H9 (cell line): ENCODE measurements around the gene LINC00632. TPM values are rescaled to one million over a fixed set of nuclear protein-coding genes. Genes with fewer than 3 reads are reported as not detected.

ENCODE experiments used
- DNase-seq: peaks from one replicate; pipeline ENCODE4 v3.0.0-alpha.2; 2017
- H2AFZ ChIP-seq: one replicate; pipeline ENCODE4 v1.6.1; 2013; ENCODE audit warnings: mild to moderate bottlenecking, low read length, control low read depth, moderate library complexity
- H2AK5ac ChIP-seq: 2 replicates; pipeline ENCODE4 v1.6.1; 2013; ENCODE audit warnings: low read length, control low read depth, mixed read lengths; ENCODE audit not compliant: insufficient read length
- H2BK120ac ChIP-seq: one replicate; pipeline ENCODE4 v1.6.1; 2013; ENCODE audit warnings: low read depth, mild to moderate bottlenecking, low read length, control low read depth, inconsistent platforms; ENCODE audit not compliant: poor library complexity, severe bottlenecking
- H2BK12ac ChIP-seq: 2 replicates; pipeline ENCODE4 v1.6.1; 2013; ENCODE audit warnings: low read length, control low read depth, mixed read lengths, low read depth; ENCODE audit not compliant: insufficient read length
- H2BK15ac ChIP-seq: 2 replicates; pipeline ENCODE4 v1.6.1; 2013; ENCODE audit warnings: low read depth, low read length, control low read depth
- H2BK20ac ChIP-seq: one replicate; pipeline ENCODE4 v1.6.1; 2013; ENCODE audit warnings: low read depth, mild to moderate bottlenecking, low read length, control low read depth, inconsistent platforms; ENCODE audit not compliant: poor library complexity, severe bottlenecking
- H2BK5ac ChIP-seq: 2 replicates; pipeline ENCODE4 v1.6.1; 2013; ENCODE audit warnings: low read length, control low read depth, mixed read lengths; ENCODE audit not compliant: insufficient read length
- H3K14ac ChIP-seq: 2 replicates; pipeline ENCODE4 v1.6.1; 2013; ENCODE audit warnings: low read length, control low read depth; ENCODE audit not compliant: insufficient read depth
- H3K18ac ChIP-seq: 2 replicates; pipeline ENCODE4 v1.6.1; 2013; ENCODE audit warnings: low read depth, mild to moderate bottlenecking, mixed read lengths, low read length, control low read depth; ENCODE audit not compliant: insufficient read length
- H3K23ac ChIP-seq: 2 replicates; pipeline ENCODE4 v1.6.1; 2013; ENCODE audit warnings: low read length, control low read depth, mixed read lengths, low read depth; ENCODE audit not compliant: insufficient read length
- H3K23me2 ChIP-seq: 2 replicates; pipeline ENCODE4 v1.6.1; 2013; ENCODE audit warnings: low read depth, mild to moderate bottlenecking, mixed read lengths, low read length, control low read depth; ENCODE audit not compliant: insufficient read length, poor library complexity, severe bottlenecking
- H3K27ac ChIP-seq: 2 replicates; pipeline ENCODE4 v1.5.1; 2013; ENCODE audit warnings: low read length, control low read depth, mixed read lengths, low read depth; ENCODE audit not compliant: insufficient read length
- H3K27me3 ChIP-seq: 2 replicates; pipeline ENCODE4 v1.6.1; 2013; ENCODE audit warnings: low read length, control low read depth, inconsistent platforms; ENCODE audit not compliant: insufficient read depth
- H3K4ac ChIP-seq: 2 replicates; pipeline ENCODE4 v1.6.1; 2013; ENCODE audit warnings: low read depth, mild to moderate bottlenecking, control low read depth, inconsistent platforms, low read length, moderate library complexity
- H3K4me1 ChIP-seq: 2 replicates; pipeline ENCODE4 v1.6.1; 2013; ENCODE audit warnings: low read length, control low read depth, inconsistent platforms; ENCODE audit not compliant: insufficient read depth
- H3K4me2 ChIP-seq: 2 replicates; pipeline ENCODE4 v1.6.1; 2013; ENCODE audit warnings: low read length, control low read depth, mixed read lengths; ENCODE audit not compliant: insufficient read length, insufficient read depth
- H3K56ac ChIP-seq: 2 replicates; pipeline ENCODE4 v1.6.1; 2013; ENCODE audit warnings: low read depth, mild to moderate bottlenecking, mixed read lengths, low read length, control low read depth; ENCODE audit not compliant: insufficient read length
- H3K79me1 ChIP-seq: 2 replicates; pipeline ENCODE4 v1.6.1; 2013; ENCODE audit warnings: low read depth, mild to moderate bottlenecking, moderate library complexity, low read length, control low read depth, inconsistent platforms; ENCODE audit not compliant: insufficient read depth, poor library complexity, severe bottlenecking
- H3K79me2 ChIP-seq: 2 replicates; pipeline ENCODE4 v1.6.1; 2013; ENCODE audit warnings: low read length, control low read depth, inconsistent platforms; ENCODE audit not compliant: insufficient read depth
- H3K9ac ChIP-seq: 2 replicates; pipeline ENCODE4 v1.6.1; 2013; ENCODE audit warnings: low read length, control low read depth, mixed read lengths; ENCODE audit not compliant: insufficient read length; ENCODE audit errors: extremely low read depth
- H3K9me3 ChIP-seq: one replicate; pipeline ENCODE4 v1.6.1; 2013; ENCODE audit warnings: low read depth, low read length, inconsistent platforms; ENCODE audit not compliant: control insufficient read depth
- H3T11ph ChIP-seq: one replicate; pipeline ENCODE4 v1.6.1; 2013; ENCODE audit warnings: mild to moderate bottlenecking, low read length, control low read depth, inconsistent platforms
- H4K20me1 ChIP-seq: one replicate; pipeline ENCODE4 v1.6.1; 2013; ENCODE audit not compliant: control insufficient read depth, insufficient read length, insufficient read depth
- H4K5ac ChIP-seq: 2 replicates; pipeline ENCODE4 v1.6.1; 2013; ENCODE audit warnings: low read depth, mild to moderate bottlenecking, mixed read lengths, low read length, control low read depth; ENCODE audit not compliant: insufficient read length
- H4K8ac ChIP-seq: replicated peaks from 2 replicates; pipeline ENCODE4 v1.6.1; 2013; ENCODE audit warnings: low read length, control low read depth, mixed read lengths, low read depth; ENCODE audit not compliant: insufficient read length
- H4K91ac ChIP-seq: 2 replicates; pipeline ENCODE4 v1.6.1; 2013; ENCODE audit warnings: low read depth, mild to moderate bottlenecking, moderate library complexity, mixed read lengths, low read length, control low read depth; ENCODE audit not compliant: insufficient read length
- H3K27ac Mint-ChIP-seq, 3 experiments: 2 replicates in 2 of 3; 3 replicates in 1 of 3; pipeline ENCODE4 v1.8.0; 2020 to 2021; ENCODE audit warnings: mixed read lengths in 3 of 3, mild to moderate bottlenecking in 1 of 3, moderate library complexity in 1 of 3
- H3K27me3 Mint-ChIP-seq: 2 replicates; pipeline ENCODE4 v1.8.0; 2021; ENCODE audit warnings: low read depth, mild to moderate bottlenecking, moderate library complexity, mixed read lengths
- H3K36me3 Mint-ChIP-seq, 3 experiments: 2 replicates in 2 of 3; 3 replicates in 1 of 3; pipeline ENCODE4 v1.8.0; 2020 to 2021; ENCODE audit warnings: low read depth in 3 of 3, mixed read lengths in 3 of 3; ENCODE audit not compliant: insufficient read depth in 1 of 3
- H3K4me1 Mint-ChIP-seq, 2 experiments: 2 replicates each; pipeline ENCODE4 v1.8.0; 2020; ENCODE audit warnings: mixed read lengths in 2 of 2
- H3K4me3 Mint-ChIP-seq, 2 experiments: 2 replicates in 1 of 2; 3 replicates in 1 of 2; pipeline ENCODE4 v1.8.0; 2020 to 2021; ENCODE audit warnings: mild to moderate bottlenecking in 2 of 2, mixed read lengths in 2 of 2, moderate library complexity in 1 of 2
- H3K9me3 Mint-ChIP-seq, 2 experiments: 2 replicates in 1 of 2; 3 replicates in 1 of 2; pipeline ENCODE4 v1.8.0; 2020; ENCODE audit warnings: mild to moderate bottlenecking in 2 of 2, mixed read lengths in 2 of 2, moderate library complexity in 1 of 2
- WGBS: extraction: QIAGEN DNeasy Blood & Tissue Kit; methylation state at CpG from one replicate; pipeline ENCODE4 v1.1.7; 2013; ENCODE audit warnings: missing lambda C conversion rate, low lambda C conversion rate, mixed read lengths; ENCODE audit not compliant: insufficient read length; ENCODE audit errors: extremely low coverage; 5-methylcytosine and 5-hydroxymethylcytosine counted together
- total RNA-seq: library from RNA; stranded (reverse); gene quantifications from 2 replicates; pipeline ENCODE4 v1.2.1, GENCODE V29; 2021
- TF ChIP-seq, protein P1 (sequence below): fragments of 200-600 bp; sonication (generic); conservative IDR thresholded peaks from 3 replicates; pipeline ENCODE4 v1.8.0; 2021; ENCODE audit warnings: antibody characterized with exemption, mild to moderate bottlenecking

Gene LINC00632
- total RNA-seq, 1 experiment from 2014 or later = 46.3 TPM

DNA sequence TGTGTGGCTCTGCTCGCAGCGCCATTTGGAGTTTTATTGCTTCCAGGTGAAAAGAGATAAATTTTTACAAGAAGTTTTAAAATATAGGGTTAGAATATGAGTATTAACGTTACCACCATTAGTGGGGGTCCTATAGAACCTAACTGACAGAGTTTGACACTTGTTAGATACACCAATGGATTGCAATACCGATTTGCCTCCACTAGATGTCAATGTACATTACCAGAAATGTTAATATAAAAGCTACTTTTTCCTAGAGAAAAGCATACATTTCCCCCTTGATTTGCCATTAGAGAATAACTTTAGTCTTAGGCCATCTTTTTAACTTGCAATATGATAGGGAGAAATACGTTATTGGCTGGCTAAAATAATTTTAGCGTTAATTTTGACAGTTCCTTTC lies 108.4 kb downstream of the LINC00632 start:
- Mint-ChIP-seq H3K9me3 (peaks cover 72 to 73% of the 10 kb centered on the region in 2 experiments), H3K4me1 (peaks cover 12 to 16% of the 10 kb centered on the region in 2 experiments), H3K27me3 (no peaks in the 10 kb centered on the region), H3K27ac (no peak overlapping the region), H3K4me3 (no peak overlapping the region), H3K36me3 (peaks cover 23 to 36% (median 27%) of the 10 kb centered on the region in 3 experiments)
- Histone ChIP-seq H3K27me3 (no peaks in the 10 kb centered on the region), H2BK12ac (no peak overlapping the region), H3K23me2 (no peaks in the 10 kb centered on the region), H3K4ac (no peak overlapping the region), H3T11ph (no peak overlapping the region), H3K4me2 (no peak overlapping the region), H3K56ac (no peak overlapping the region), H4K5ac (no peak overlapping the region), H2BK120ac (no peak overlapping the region), H3K79me1 (no peaks in the 10 kb centered on the region), H2BK5ac (no peak overlapping the region), H4K20me1 (no peaks in the 10 kb centered on the region), H2AK5ac (no peak overlapping the region), H2BK20ac (no peak overlapping the region), H3K23ac (no peak overlapping the region), H3K18ac (no peak overlapping the region), H3K9me3 (peaks cover 25% of the 10 kb centered on the region), H3K9ac (no peak overlapping the region), H4K8ac (no peak overlapping the region), H4K91ac (no peak overlapping the region), H3K4me1 (no peaks in the 10 kb centered on the region; the same call in 1 of the 2 replicates), H2BK15ac (no peak overlapping the region), H3K14ac (no peak overlapping the region), H3K79me2 (no peaks in the 10 kb centered on the region), H3K27ac (no peak overlapping the region), H2AFZ (no peak overlapping the region)
- TF ChIP-seq, protein P1, sequence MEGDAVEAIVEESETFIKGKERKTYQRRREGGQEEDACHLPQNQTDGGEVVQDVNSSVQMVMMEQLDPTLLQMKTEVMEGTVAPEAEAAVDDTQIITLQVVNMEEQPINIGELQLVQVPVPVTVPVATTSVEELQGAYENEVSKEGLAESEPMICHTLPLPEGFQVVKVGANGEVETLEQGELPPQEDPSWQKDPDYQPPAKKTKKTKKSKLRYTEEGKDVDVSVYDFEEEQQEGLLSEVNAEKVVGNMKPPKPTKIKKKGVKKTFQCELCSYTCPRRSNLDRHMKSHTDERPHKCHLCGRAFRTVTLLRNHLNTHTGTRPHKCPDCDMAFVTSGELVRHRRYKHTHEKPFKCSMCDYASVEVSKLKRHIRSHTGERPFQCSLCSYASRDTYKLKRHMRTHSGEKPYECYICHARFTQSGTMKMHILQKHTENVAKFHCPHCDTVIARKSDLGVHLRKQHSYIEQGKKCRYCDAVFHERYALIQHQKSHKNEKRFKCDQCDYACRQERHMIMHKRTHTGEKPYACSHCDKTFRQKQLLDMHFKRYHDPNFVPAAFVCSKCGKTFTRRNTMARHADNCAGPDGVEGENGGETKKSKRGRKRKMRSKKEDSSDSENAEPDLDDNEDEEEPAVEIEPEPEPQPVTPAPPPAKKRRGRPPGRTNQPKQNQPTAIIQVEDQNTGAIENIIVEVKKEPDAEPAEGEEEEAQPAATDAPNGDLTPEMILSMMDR = peak; percentile 72
- DNase-seq = no peak
- WGBS = no CpG with 5 or more reads among the region's 6 CpGs
